PC-9 (cell line): Measurements from ENCODE around the gene SLC26A11.

ENCODE experiments used
- CTCF ChIP-seq: fragments of 200-600 bp; sonication (generic); conservative IDR thresholded peaks from 2 replicates; pipeline ENCODE4 v1.6.1; 2017; ENCODE audit warnings: mixed run types, antibody characterized with exemption, mild to moderate bottlenecking, moderate library complexity
- EZH2 ChIP-seq: fragments of 200-600 bp; sonication (generic); IDR thresholded peaks from 2 replicates; pipeline ENCODE4 v1.8.0; 2017; ENCODE audit warnings: antibody characterized with exemption, low read depth

- TF ChIP-seq CTCF (no peak), EZH2 (no peak)
These were observed 28.0 kb downstream of the SLC26A11 start for GRCh38 chr17:80248001-80248893.
